NCI-H2029 treated with DMSO at 0.1 percent for 48 hours (cell line): ENCODE measurements around the gene TRIM25.
"Not testable (repeated sequence)": the region's sequence is repeated elsewhere in the genome, so short reads cannot be mapped to it uniquely, and the experiment has no call there.

Experiments
- DNase-seq: peaks from one replicate; lab custom pipeline; 2025; lab: John Stamatoyannopoulos, UW

Gene TRIM25, protein sequence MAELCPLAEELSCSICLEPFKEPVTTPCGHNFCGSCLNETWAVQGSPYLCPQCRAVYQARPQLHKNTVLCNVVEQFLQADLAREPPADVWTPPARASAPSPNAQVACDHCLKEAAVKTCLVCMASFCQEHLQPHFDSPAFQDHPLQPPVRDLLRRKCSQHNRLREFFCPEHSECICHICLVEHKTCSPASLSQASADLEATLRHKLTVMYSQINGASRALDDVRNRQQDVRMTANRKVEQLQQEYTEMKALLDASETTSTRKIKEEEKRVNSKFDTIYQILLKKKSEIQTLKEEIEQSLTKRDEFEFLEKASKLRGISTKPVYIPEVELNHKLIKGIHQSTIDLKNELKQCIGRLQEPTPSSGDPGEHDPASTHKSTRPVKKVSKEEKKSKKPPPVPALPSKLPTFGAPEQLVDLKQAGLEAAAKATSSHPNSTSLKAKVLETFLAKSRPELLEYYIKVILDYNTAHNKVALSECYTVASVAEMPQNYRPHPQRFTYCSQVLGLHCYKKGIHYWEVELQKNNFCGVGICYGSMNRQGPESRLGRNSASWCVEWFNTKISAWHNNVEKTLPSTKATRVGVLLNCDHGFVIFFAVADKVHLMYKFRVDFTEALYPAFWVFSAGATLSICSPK

DNA sequence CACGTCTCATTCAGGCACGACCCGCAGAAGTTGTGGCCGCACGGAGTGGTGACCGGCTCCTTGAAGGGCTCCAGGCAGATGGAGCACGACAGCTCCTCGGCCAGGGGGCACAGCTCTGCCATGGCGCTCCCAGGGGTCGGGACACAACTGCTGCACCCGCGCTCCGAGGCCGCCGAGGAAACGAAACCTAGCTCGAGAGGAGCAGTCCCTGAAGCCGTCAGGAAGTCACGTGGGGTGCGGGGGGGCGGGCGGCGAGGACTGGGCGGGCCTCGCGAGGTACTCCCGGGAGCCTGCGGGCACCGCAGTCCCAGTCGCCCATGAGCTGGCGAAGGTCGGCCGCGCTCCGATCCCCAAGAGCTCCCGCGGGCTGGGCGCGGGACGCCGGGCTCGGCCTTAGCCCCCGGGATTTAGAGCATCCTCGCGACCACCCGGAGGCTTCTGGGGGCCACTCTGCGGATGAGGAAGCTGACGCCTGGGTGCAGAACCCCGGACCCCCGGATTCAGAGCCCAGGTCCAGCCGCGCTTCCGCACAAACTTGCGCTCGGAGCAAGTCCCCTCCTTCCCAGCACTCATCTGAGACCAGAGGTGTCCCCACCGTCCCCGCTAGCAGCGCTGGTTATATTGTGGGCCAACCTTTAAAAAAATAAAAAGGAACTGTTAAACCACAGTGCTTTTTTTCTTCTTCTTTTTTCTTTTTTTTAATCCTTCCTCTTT is at the start of gene TRIM25:
Gene TRIM25, minus strand, starts transcription at position 183 of the 714 bp plus-strand sequence. Its CDS starts 61 bp downstream, at position 122.
- DNase-seq = peak; percentile 60

DNA sequence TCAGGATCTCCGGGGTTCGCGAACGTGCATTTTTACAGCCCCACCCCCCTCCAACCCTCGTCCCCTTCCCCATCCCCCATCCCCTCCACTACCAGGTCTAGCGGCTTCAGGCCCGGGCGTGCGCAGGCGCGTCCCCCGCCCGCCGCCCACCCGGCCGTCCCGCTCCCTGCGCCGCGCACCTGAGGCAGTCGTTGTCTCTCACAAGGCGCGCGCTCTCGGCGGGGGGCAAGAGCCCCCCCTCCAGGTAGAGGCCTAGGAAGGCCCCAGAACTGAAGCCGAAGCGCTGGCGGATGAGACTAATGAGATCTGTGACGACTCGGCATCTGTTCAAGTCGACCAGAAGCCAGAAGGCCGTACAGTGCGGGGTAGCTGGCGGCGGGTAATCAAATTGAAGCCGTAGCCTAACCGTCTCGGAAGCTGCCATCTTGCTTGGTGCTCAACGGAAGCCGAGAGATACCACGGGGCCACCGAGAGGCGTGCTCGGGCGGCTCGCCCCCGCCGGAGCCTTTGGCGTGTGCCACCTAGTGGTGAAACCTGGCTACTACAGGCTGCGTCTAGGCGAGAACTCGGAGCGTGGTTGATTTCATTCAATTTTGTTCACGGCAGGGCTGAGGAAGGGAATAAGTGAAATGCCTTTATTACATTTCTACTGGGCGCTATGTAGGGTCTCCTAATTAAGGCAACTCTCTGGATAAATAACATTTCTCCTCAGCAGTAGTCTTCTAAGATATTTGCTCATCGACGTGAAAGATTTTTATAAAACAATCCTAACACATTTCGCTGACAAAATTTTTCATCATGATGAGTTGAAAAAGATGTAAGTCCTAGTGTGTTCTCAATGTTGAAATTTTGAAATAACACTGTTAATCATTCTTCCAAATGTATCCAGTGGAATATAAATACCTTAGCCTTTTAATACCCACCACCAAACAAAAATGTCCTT is 47.0 kb upstream of the TRIM25 start, which contains the start of gene COIL:
Gene COIL, minus strand, starts transcription at position 455 of the 943 bp plus-strand sequence. Its CDS starts 31 bp downstream, at position 424.
- peak; percentile 55 for DNase-seq

DNA sequence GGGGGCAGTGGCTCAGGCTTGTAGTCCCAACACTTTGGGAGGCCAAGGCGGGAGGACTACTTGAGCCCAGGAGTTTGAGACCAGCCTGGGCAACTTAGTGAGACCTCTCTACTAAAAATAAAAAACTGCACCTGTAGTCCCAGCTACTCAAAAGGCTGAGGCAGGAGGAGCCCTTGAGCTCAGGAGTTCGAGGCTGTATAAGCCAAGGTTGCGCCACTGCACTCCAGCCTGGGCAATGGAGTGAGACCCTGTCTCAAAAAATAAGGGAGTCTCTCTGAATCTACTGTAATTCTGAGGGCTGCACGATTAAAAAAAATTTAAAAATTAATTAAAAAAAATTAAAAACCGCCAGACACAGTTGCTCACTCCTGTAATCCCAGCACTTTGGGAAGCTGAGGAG is 43.1 kb upstream of the TRIM25 start:
- no peak for DNase-seq

DNA sequence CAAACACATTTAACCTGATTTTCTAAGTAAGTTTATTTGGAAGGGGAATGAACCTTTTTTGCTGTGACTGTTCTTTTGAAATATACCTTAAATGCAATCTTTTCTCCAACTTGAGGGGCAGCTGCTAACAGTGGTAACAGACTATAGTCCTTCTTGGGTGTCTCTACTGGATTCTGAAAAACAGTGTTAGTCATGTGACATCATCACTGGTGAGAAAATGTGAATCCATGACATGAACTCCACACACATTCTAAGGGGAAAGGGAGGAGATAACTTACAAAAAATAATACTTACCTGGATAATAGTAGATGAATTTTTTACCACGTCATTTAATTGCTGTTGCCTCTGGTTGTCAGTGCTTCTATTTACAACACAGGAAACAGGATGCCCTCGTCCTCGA is 35.7 kb upstream of the TRIM25 start:
- no peak for DNase-seq

DNA sequence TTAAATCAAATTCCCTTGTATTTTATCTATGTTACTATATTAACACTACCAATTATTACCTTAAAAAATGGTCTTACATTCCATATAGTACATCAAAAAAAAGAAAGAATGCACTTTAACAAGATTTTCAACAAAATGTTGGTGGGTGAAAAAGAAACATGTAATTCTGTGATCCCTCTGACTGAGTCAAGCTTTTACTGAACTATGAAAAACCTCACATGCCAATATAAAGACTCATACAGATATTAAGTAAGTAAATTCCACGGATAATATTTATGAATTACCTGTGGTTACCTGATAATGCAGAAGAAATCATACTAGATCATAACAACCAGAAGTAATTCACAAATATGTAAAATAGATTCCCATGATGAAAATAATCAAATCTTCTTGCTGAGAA is 34.6 kb upstream of the TRIM25 start:
- DNase-seq = no peak

DNA sequence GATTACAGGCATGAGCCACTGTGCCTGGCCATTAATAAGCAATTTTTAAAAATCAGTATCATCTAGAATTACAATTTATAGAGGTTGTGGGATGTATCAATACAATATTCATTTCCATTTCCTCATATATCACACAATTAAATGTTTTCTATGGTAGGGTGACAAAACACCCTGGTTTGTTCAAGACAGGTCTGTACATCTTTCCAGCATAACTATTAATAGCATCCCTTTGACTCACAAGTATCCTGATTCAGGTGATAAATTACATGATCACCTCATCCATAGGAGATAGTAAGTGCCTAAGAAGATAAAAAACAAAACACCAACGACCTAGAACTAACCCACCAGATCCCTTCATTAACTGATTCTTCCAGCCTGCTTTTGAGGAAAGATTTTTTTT is 33.9 kb upstream of the TRIM25 start:
- no peak for DNase-seq

DNA sequence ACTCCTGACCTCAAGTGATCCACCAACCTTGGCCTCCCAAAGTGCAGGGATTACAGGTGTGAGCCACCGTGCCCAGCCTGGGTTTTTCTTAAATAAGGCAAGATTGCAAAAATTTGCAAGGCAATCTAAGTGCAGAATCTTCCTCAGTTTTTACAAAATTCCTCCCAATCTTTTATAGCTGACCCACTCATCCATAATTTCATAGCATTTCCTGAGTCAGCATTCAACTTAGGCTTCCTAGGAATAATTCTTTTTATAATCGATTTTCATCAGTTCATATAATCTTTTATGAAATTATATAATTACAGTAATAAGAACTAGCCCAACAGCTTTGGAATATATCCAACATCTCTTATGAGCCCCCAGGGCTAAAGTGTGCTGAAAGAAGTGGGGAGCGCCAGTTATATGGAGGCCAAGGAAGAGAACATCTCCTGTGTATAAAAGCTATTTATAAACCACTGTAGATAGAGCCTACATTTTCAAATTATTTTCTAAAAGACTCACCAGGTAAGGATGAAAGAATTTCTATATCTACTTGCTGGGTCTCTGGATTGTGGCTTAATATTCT is 32.2 kb upstream of the TRIM25 start:
- DNase-seq = no peak

DNA sequence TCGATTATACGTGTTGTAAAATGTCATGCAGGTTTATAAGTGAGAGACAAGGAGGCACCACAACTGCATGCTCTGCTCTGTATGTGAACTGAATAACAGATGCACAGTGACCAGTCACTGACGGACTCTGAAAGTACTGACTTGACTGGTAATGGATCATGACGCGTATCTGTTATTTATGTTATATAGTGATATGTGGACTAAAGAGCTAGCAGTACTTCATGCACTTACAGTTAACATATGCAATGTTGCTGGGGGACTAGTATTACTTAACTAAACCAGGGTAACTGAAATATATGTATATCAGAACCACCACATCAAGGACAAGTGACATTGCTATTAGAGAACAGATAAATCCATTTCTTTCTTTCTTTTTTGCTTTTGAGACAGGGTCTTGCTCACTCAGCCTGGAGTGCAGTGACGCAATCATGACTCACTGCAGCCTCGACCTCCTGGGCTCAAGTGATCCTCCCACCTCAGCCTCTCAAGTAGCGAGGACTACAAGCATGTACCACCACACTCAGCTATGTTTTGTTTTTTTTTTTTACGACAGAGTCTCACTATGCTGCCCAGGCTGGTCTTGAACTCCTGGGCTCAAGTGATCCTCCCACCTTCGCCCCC is 29.8 kb upstream of the TRIM25 start:
- no peak for DNase-seq

DNA sequence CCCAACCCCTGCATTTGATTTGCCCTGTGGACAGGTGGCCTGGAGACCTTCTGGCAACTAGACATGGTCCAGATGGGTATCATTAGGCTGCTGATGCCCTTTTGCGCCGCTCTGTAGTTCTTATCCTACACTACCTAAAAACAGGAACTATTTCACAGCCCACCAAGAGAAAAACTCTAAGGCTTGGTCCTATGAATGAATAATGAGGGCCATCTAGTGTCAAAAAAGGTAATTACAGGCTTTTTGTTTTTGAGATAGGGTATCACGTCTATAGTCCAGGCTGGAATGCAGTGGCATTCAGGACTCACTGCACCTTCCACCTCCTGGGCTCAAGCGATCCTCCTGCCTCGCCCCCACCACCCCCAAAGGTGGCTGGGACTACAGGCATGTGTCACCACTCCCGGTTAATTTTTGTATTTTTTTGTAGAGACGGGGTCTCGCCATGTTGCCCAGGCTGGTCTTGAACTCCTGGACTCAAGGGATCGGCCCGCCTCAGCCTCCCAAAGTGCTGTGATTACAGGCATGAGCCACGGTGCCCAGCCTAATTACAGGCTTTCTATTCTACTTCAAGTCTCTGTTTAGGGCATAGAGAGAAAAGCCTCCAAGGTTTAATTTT is 26.1 kb upstream of the TRIM25 start:
- peak; percentile 52 for DNase-seq

DNA sequence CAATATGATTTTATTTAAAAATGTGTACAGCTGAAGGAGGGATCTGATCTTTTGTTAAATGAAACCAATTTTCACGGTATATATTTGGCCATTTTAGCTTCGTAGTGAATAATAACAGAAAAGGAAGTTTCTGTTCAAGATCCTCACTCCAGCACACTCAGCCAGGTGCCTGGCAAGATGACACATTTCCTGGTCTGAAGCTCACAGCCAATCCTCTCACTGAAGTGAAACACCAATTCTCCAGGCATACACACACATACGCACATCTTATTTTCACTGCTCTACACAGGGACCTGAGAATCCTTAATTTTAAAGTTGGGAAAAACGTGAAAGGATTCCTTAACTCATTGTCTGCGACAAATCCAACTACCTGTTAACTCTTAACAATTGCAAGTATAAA is 24.4 kb upstream of the TRIM25 start:
- DNase-seq = not testable (repeated sequence)

DNA sequence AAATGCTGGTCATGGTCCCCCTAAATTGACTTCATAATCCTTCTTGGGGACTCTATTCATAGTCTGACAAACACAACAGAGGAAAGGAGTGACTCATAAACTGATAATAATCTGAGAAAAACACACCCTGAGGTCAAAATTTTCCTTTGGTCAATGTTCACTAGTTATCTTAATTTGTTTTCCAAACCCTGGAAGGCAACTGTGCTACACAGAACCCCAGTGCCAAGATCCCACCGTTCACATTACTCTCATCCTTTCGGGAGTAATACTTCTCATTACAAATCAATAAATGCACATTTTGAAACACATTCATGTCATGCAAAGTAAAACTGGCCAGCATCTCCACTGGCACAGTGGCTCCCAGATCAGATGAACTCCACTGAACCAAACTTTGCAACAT is 23.8 kb upstream of the TRIM25 start:
- no peak for DNase-seq

DNA sequence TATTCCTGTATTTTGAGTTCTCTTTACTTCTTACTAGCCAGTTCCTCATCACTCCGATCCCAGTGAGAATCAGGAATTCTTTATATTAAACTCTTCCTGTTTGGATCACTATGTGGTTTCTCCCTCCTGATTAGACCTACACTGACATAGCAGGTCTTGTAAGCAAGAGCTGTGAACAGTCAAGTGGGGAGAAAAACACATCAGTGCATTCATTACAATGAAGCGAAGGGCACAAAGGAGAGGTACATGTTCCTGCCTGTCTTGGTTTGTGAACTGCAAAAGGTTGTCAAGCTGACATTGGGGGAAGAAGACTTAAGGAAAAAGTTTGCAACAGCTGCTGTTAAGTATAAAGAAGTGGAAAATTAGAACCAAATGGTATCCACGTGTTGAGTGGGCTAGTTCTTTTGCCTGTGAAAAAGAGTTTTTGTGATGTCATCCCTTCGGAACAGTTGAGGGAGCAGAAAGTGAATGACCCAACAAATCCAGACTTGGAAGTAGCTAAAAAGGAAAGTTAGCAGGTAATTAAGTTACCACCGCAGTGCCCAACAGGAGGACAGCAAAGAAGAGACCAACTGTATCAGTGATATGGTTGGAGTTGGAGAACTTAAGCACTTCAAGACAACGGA is 23.0 kb upstream of the TRIM25 start:
- no peak for DNase-seq

DNA sequence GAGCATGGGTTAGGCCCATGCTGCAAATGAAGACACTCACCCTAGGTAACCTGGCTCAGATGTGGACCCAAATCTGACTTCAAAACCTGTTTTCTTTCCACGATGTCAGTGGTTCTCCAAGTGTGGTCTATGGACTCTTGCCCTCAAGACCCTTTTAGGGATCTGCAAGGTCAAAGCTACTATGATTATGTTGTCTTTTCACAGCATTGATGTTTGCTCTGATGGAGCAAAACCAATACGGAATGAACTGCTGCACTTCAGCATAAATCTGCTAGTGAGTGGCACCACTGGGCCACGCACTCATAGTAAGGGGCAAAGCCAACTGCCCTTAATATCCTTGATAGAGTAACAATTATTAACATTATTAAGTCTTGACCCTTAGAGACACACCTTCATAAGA is 21.6 kb upstream of the TRIM25 start:
- DNase-seq = no peak

DNA sequence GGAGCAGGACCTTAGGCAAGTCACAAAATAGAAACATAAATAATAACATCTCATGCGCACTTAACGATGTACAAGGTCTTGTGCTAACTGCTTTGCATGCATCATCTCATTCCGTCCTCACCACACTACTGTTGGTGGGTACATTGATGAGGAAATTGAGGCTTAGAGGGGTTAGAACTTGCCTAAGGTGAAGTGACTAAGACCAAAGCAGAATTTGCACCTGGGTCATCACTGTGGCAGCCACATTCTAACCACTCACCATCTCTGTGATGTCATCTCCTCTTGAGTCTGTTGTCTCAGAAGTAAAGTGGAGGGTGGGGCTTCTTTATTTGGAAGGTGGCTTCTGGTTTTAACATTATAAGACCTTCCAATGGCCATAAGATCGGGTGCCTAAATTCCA is 20.4 kb upstream of the TRIM25 start:
- no peak for DNase-seq

DNA sequence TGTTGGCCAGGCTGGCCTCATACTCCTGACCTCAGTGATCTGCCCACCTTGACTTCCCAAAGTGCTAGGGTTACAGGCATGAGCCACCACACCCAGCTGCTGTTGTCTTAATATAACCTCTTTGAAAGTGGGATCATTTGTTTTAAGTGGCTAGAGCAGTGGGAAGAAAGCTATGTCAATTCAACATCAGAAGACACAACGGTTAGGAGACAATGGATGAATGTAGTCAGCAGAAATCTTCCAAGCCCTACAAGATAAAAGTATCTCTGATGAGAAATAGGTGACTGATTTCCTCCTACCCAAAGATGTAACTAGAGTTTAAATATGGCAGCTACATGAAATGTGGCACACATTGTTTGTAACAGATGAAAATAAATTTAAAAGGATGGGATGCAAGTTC is 20.0 kb upstream of the TRIM25 start:
- DNase-seq = no peak

DNA sequence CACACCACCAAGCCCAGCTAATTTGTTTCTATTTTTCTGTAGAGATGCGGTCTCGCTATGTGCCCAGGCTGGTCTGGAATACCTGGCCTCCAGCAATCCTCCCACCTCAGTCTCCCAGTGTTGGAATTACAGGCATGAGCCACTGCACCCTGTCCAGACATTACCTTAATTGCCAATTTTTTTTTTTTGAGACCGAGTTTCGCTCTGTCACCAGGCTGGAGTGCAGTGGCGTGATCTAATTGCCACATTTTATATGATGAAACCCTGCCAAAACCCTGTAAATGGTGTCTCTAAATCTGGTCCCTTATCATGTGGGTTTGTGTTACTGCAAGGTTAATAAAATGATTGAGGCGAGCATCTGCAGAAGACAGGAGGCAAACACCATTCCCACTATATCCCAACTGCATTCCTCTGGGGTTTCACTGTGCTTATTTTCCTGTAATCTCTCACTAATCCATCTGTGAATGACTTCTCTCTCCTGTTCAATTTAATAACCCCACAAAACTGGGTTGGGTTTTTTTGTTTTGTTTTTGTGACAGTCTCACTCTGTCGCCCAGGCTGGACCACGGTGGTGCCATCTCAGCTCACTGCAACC is 19.4 kb upstream of the TRIM25 start:
- DNase-seq = no peak

DNA sequence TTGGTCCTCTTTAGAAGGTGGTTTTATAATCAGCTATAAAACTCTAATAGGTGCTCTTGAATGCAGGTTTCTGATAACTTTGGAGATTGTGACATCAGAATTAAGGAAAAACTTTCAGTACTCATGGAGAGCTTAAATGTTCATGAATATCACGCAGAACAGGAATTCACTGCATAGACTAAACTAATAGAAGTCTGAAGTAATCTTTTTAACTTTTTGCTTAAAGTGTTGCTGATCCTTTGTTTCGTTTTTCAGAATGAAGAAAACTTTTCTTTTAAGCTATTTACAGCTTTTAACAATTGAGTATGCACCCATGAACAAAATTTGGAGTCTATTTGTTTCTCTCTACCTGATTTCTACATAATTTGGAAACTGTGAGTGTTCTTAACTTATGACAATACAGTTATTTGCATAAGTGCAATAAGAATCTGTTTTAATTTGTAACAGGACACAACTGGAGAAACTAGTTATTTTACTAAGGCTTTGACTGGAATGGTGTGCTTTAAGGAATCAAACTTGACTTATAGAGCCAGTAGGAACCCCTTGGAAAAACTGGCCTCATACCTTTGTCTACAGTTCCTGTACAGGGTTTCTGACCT is 17.0 kb upstream of the TRIM25 start:
- no peak for DNase-seq

DNA sequence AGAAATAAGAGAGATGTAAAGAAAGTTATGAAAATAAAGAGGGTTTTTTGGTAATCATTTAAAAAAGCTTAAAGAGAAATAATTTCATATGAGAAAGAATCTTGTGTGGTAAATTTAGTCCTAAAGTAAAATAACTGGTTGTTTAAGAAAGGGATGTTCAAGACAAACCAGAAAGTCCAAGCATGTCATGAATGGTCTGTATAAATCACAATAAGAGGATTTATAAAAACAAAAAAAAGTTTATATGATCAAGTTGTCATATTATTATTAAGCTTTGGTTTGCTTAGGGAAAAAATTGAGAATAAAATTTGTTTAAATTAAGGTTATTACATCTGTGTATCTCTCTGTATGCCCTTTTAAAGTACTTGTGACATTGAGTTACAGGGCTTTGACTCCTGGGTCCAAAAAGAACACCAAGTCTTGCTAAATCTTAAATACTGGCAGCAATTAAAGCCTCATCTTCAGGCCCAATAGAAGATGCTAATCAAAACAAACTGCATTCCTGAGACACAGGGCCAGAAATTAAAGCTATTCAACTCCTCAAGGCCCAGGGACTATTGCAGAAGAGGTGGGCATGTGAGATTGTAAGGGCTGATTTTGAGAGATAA is 15.6 kb upstream of the TRIM25 start:
- DNase-seq = no peak

DNA sequence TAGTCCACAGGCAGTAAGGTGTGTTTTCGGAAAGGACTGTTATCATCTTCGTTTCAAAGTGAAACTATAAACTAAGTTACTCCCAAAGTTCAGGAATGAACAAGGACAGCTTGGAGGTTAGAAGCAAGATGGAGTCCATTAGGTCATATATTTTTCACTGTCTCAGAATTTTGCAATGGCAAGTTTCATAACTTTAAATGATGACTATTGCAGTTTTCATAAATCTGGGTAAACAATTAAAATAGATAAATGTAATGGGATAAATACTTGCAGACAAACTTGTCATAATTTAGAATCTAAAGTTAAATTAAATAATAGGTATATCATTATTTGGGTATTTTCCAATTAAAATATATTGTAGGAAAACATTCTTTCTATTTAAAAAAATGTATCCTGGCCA is 14.7 kb upstream of the TRIM25 start:
- DNase-seq = no peak
